Hindlimb muscle (tissue), 1 donor: ENCODE results near the gene SLC6A16. TPM values are rescaled to one million over a fixed set of nuclear protein-coding genes. Genes with fewer than 3 reads are reported as not detected.
A peak's percentile ranks its signal among the peaks of the same experiment; 100 is the strongest.
"Not testable (repeated sequence)": the region's sequence is repeated elsewhere in the genome, so short reads cannot be mapped to it uniquely, and the experiment has no call there.

Experiments
- DNase-seq: peaks from one replicate; pipeline ENCODE4 v3.0.0-alpha.2; 2013
- polyA plus RNA-seq: library from polyadenylated mRNA; unstranded; fragments of 120-200 nt; gene quantifications from one replicate; pipeline ENCODE4 v1.2.1, GENCODE V29; 2013; ENCODE audit not compliant: insufficient read length

Gene SLC6A16
- polyA plus RNA-seq, 1 donor, result 1.9 TPM

DNA sequence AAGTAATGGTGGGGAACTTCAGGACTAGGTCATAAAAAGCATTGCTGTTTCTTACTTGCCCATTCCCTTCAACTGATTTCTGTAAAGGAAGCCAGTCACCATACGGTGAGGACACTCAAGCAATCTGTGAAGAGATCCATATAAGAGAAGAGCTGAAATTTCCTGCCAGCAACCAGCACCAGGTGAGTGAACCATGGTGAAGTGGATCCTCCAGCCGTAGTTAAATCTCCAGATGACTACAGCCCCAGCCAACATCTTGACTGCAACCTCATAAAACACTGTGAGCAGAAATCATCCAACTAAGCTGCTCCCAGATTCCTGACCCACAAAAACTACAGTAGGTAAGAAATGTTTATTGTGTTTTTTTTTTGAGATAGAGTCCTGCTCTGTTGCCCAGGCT lies 3.8 kb upstream of the SLC6A16 start:
- DNase-seq, result no peak

- DNase-seq, result no peak
Measured at GRCh38 chr19:49327878-49328544, 3.0 kb upstream of the SLC6A16 start.

GRCh38 chr19:49326165-49326704 lies 1.2 kb upstream of the SLC6A16 start:
- no peak for DNase-seq

- DNase-seq, result not testable (repeated sequence)
Measured at GRCh38 chr19:49325756-49326155, 765 bp upstream of the SLC6A16 start.

- no peak for DNase-seq
Measured at GRCh38 chr19:49318296-49318695, 6.7 kb downstream of the SLC6A16 start.

- DNase-seq, result no peak
Measured at GRCh38 chr19:49316284-49316683, 8.7 kb downstream of the SLC6A16 start.

DNA sequence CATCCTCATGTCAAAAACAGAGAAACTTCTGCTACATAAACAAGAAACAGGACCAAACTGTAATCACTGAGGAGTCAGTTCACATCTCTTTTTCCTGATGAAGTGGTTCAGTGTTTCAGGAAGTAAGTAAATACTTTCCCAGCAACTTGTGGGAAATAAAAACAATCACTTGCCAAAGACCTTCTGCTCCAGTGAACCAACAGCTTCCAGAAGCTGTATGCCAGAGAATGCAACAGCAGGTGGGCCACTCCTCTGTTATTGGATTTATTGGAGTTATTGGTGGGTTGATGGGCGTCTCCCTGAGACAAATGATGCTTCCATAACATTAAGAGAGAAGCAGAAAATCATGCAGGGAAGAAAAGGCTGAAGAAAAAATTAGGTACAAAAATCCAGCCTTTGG lies 9.9 kb downstream of the SLC6A16 start:
- no peak for DNase-seq

GRCh38 chr19:49309087-49309486 lies 15.9 kb downstream of the SLC6A16 start:
- DNase-seq, result no peak

DNA sequence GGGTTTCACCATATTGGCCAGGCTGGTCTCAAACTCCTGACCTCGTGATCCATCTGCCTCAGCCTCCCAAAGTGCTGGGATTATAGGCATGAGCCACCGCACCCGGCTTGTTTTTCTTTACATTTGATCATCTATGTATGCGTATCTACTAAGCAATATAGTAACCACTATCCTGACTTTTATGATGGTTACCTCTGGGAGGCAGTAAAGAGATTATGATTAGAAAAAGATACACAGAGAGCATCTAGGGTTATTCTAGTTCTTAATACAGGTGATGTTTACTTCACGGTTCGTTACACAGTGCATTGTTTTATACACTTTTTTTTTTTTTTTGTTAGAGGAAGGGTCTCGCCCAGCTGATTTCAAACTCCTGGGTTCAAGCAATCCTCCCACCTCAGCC lies 18.3 kb downstream of the SLC6A16 start:
- DNase-seq, result not testable (repeated sequence)

GRCh38 chr19:49301866-49302252 lies 23.1 kb downstream of the SLC6A16 start:
- DNase-seq, result no peak

GRCh38 chr19:49301165-49301865 lies 23.7 kb downstream of the SLC6A16 start:
- DNase-seq, result peak; percentile 51

- not testable (repeated sequence) for DNase-seq
Measured at GRCh38 chr19:49298653-49299052, 26.3 kb downstream of the SLC6A16 start.

GRCh38 chr19:49297403-49297802 lies 27.6 kb downstream of the SLC6A16 start:
- DNase-seq, result no peak

DNA sequence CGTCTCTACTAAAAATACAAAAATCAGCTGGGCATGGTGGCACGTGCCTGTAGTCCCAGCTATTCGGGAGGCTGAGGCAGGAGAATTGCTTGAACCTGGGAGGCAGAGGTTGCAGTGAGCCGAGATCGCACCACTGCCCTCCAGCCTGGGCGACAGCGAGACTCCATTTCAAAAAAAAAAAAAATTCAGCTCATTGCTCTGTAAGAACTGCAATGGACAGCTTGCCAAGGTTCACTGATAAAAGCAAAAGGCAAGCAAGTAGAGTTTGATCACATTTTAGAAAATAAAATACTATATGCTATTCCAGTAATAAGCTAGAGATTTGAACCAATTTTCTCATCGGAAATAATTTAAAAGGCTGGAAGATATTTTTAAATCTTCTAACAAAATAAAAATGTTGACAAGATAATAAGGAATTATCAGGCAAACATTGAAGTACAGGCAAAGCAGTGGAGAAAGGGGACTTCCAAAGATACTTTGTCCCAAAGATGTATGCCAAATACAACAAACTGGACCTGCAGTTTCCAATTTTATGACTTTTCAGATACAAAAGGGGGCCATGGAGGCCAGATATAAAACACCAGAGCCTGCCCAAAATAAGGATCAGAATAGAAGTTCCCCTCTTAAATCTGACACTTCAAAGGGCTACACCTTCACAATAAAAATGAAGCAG lies 29.6 kb downstream of the SLC6A16 start:
- DNase-seq, result no peak

DNA sequence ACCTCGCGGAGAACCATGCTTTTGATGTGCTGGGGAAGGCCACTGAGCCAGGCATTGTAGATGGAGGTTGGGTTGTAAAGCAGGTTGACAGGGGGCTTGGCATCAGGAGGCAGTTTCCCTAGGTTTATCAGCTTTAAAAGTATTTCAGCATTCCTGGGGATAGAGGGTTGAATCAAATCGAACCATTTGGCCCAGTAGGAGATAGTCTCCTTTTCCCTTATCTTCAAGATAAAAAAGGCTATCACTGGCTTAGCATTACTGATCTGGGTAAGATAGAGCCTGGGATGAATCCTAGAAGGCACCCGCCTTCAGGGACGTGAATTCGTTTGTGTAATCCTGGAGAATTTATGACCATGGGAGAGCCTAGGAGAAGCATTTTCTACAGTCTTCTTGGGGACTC lies 30.6 kb downstream of the SLC6A16 start:
- DNase-seq, result no peak

DNA sequence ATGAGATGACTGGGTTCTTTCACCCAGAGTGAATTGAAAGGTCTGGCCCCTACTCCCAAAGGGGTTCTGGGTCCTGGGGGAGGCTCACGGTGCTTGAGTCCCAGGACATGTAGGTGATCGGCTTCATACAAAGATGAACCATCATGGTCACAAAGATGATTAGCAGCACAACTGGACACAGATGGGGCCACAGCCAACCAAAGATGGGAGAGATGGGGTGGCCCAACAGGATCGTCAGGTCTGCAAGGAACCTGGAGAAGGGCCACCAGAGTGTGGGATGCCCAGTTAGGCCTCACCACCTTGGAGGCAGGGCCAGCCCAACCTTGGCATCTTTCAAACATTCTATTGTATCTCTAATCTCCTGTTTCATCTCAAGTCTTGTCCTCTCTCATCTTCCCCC lies 34.5 kb downstream of the SLC6A16 start:
- no peak for DNase-seq

GRCh38 chr19:49289286-49289685 lies 35.7 kb downstream of the SLC6A16 start:
- not testable (repeated sequence) for DNase-seq

DNA sequence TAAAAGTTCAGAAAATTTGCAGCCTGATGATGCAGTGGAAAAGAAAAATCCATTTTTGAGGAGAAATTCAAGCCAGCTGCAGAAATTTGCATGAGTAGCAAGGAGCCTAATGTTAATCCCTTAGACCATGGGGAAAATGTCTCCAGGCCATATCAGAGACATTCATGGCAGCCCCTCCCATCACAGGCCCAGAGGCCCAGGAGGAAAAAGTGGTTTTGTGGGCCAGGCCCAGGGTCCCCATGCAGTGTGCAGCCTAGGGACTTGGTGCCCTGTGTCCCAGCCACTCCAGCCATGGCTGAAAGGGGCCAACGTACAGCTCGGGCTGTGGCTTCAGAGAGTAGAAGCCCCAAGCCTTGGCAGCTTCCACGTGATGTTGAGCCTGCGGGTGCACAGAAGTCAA lies 36.8 kb downstream of the SLC6A16 start:
- DNase-seq, result not testable (repeated sequence)

GRCh38 chr19:49287141-49287770 lies 37.7 kb downstream of the SLC6A16 start:
- no peak for DNase-seq

DNA sequence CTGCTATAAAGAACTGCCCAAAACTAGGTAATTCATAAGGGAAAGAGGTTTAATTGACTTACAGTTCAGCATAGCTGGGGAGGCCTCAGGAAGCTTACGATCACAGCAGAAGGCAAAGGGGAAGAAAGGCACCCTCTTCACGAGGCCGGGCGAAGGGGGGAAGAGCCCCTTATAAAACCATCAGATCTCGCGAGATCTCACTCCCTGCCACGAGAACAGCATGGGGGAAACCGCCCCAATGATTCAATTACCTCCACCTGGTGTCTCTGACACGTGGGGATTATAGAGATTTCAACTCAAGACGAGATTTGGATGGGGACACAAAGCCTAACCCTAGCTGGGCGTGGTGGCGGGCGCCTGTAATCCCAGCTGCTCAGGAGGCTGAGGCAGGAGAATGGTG lies 42.8 kb downstream of the SLC6A16 start:
- DNase-seq, result no peak

GRCh38 chr19:49272204-49272603 lies 52.8 kb downstream of the SLC6A16 start:
- no peak for DNase-seq

DNA sequence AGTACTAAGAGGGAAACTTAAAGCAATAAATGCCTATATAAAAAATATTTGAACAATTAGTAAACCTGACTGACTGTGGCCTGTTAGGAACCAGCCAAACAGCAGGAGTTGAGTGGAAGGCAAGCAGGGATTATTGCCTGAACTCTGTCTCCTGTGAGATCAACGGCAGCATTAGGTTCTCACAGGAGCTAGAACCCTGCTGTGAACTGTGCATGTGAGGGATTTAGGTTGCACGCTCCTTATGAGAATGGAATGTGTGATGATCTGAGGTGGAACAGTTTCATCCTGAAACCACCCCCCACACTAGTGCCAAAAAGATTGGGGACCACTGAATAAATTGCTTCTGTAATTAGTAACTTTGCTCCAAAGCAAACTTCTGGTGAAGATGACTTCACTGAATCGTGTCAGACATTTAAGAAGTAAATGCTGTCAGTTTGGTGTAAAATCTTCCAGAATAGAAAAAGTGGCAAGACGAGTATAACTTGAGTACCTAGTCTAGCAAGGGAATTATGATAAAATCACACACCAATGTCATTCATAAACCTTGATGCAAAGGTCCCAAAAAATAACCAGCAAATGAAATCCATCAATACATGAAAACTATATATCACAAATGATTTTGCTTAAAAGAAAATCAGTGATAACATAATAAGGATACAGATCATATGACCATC lies 53.8 kb downstream of the SLC6A16 start:
- no peak for DNase-seq
